Fibroblast of lung (primary cell): ENCODE measurements around the gene HAGH. TPM values are rescaled to one million over a fixed set of nuclear protein-coding genes. Genes with fewer than 3 reads are reported as not detected.

Experiments
- DNase-seq, 2 donors: peaks; one replicate each; pipeline versions ENCODE4 v3.0.0 to v3.0.0-alpha.2; 2010; ENCODE audit warnings: low read depth in 2 of 2
- H2AFZ ChIP-seq: 2 replicates; pipeline ENCODE4 v1.5.1; 2012; ENCODE audit warnings: low read length, control low read depth, inconsistent platforms
- H3K27ac ChIP-seq: 2 replicates; pipeline ENCODE4 v1.5.1; 2011; ENCODE audit warnings: low read length, control low read depth; ENCODE audit not compliant: insufficient read depth
- H3K27me3 ChIP-seq: 2 replicates; pipeline ENCODE4 v1.5.1; 2011; ENCODE audit warnings: mild to moderate bottlenecking, low read length; ENCODE audit not compliant: control insufficient read depth, insufficient read depth
- H3K36me3 ChIP-seq: 2 replicates; pipeline ENCODE4 v1.5.1; 2011; ENCODE audit warnings: low read length; ENCODE audit not compliant: control insufficient read depth, insufficient read depth
- H3K4me1 ChIP-seq: 2 replicates; pipeline ENCODE4 v1.5.1; 2011; ENCODE audit warnings: low read length; ENCODE audit not compliant: control insufficient read depth, insufficient read depth; ENCODE audit errors: extremely low read depth
- H3K4me2 ChIP-seq: 2 replicates; pipeline ENCODE4 v1.5.1; 2011; ENCODE audit warnings: low read length, control low read depth; ENCODE audit not compliant: insufficient read depth; ENCODE audit errors: extremely low read depth
- H3K4me3 ChIP-seq, 4 experiments: fragments of 200-600 bp in 1 of 4; sonication (generic) in 1 of 4; replicated peaks in 1 of 4; 2 replicates each; pipeline ENCODE4 v1.5.1; 2011 to 2016; ENCODE audit warnings: low read length in 4 of 4, low read depth in 3 of 4, mild to moderate bottlenecking in 3 of 4, control low read depth in 2 of 4, inconsistent platforms in 1 of 4, mixed read lengths in 1 of 4; ENCODE audit not compliant: insufficient read depth in 1 of 4; ENCODE audit errors: control extremely low read depth in 1 of 4
- H3K79me2 ChIP-seq: 2 replicates; pipeline ENCODE4 v1.5.1; 2012; ENCODE audit warnings: mild to moderate bottlenecking, low read length, inconsistent platforms; ENCODE audit not compliant: control insufficient read depth, insufficient read depth
- H3K9ac ChIP-seq: 2 replicates; pipeline ENCODE4 v1.5.1; 2011; ENCODE audit warnings: mild to moderate bottlenecking, low read length, control low read depth; ENCODE audit not compliant: insufficient read depth
- H3K9me3 ChIP-seq: 2 replicates; pipeline ENCODE4 v1.5.1; 2012; ENCODE audit warnings: low read depth, low read length; ENCODE audit not compliant: control insufficient read depth, insufficient read depth
- H4K20me1 ChIP-seq: 2 replicates; pipeline ENCODE4 v1.5.1; 2011; ENCODE audit warnings: low read length; ENCODE audit not compliant: control insufficient read depth, insufficient read depth; ENCODE audit errors: extremely low read depth
- CTCF ChIP-seq, 2 donors: IDR thresholded peaks in 1 of 2; conservative IDR thresholded peaks in 1 of 2; 1 replicate in 1 of 2; 2 replicates in 1 of 2; pipeline ENCODE4 v1.5.1; 2011 to 2012; ENCODE audit warnings: low read length in 2 of 2, control low read depth in 1 of 2, inconsistent platforms in 1 of 2, low read depth in 1 of 2, mild to moderate bottlenecking in 1 of 2
- EZH2 ChIP-seq: IDR thresholded peaks from 2 replicates; pipeline ENCODE4 v1.5.1; 2012; ENCODE audit warnings: low read length, control low read depth, mild to moderate bottlenecking; ENCODE audit errors: missing control alignments
- polyA plus RNA-seq, 2 donors: library from polyadenylated mRNA; depleted of rRNA in 1 of 2; stranded (reverse) in 1 of 2; unstranded in 1 of 2; fragments of >200 nt; gene quantifications; 2 replicates each; pipeline ENCODE4 v1.2.1, GENCODE V29; 2011 to 2012; ENCODE audit warnings: missing spikeins in 1 of 2
- total RNA-seq: library from RNA; depleted of rRNA; stranded (reverse); fragments of >200 nt; gene quantifications from 2 replicates; pipeline ENCODE4 v1.2.1, GENCODE V29; 2014

The HAGH gene
- total and polyA plus RNA-seq, 2 donors (not counting 1 experiment from before 2014, with no cell fraction given), result 18.4 to 47.4 TPM

GRCh38 chr16:1823821-1824220 is 2.8 kb downstream of the HAGH start:
- no peak for TF ChIP-seq EZH2
- TF ChIP-seq CTCF (conservative IDR thresholded peaks at IDR 0.05 in 1 of 2, IDR thresholded peaks at IDR 0.05 in 1 of 2; ENCODE audit: low read depth in 1 of 2, low read length in 2 of 2), result peak in 1 of 2 donors; percentile 35
- peak; percentile 47 to 56 for DNase-seq
- Histone ChIP-seq H3K4me2 (no peak overlapping the region), H3K4me3 (no peak overlapping the region), H3K4me1 (peaks cover 2% of the 10 kb centered on the region), H3K27me3 (no peaks in the 10 kb centered on the region), H3K79me2 (peaks cover 18% of the 10 kb centered on the region), H2AFZ (no peak overlapping the region), H3K27ac (no peak overlapping the region), H3K36me3 (peaks cover 5% of the 10 kb centered on the region), H3K9ac (no peak overlapping the region), H3K9me3 (no peaks in the 10 kb centered on the region), H4K20me1 (no peaks in the 10 kb centered on the region)

- Histone ChIP-seq H3K4me3 (no peak overlapping the region), H4K20me1 (no peaks in the 10 kb centered on the region), H3K4me2 (no peak overlapping the region), H3K27ac (no peak overlapping the region), H3K27me3 (no peaks in the 10 kb centered on the region), H2AFZ (no peak overlapping the region), H3K4me1 (no peaks in the 10 kb centered on the region), H3K9ac (no peak overlapping the region), H3K9me3 (no peaks in the 10 kb centered on the region), H3K79me2 (peaks cover 10% of the 10 kb centered on the region), H3K36me3 (peaks cover 5% of the 10 kb centered on the region)
- no peak for DNase-seq
- TF ChIP-seq CTCF (conservative IDR thresholded peaks at IDR 0.05 in 1 of 2, IDR thresholded peaks at IDR 0.05 in 1 of 2; ENCODE audit: low read depth in 1 of 2, low read length in 2 of 2), result no peak
- no peak for TF ChIP-seq EZH2
Measured at GRCh38 chr16:1822801-1823200, 3.8 kb downstream of the HAGH start.

GRCh38 chr16:1821861-1822611 is 4.6 kb downstream of the HAGH start:
- Histone ChIP-seq H3K4me3 (no peak overlapping the region), H3K27ac (no peak overlapping the region), H3K27me3 (no peaks in the 10 kb centered on the region), H2AFZ (no peak overlapping the region), H3K79me2 (peaks cover 2% of the 10 kb centered on the region), H3K9ac (no peak overlapping the region), H4K20me1 (no peaks in the 10 kb centered on the region), H3K4me2 (no peak overlapping the region), H3K36me3 (peaks cover 5% of the 10 kb centered on the region), H3K9me3 (no peaks in the 10 kb centered on the region), H3K4me1 (no peaks in the 10 kb centered on the region)
- TF ChIP-seq CTCF (conservative IDR thresholded peaks at IDR 0.05 in 1 of 2, IDR thresholded peaks at IDR 0.05 in 1 of 2; ENCODE audit: low read depth in 1 of 2, low read length in 2 of 2) (no peak), EZH2 (no peak)
- DNase-seq, result no peak
